NT2/D1 (cell line): Measurements from ENCODE around the gene TSC22D1.

Experiments
- DNase-seq: peaks from one replicate; pipeline ENCODE4 v3.0.0-alpha.2; 2011; ENCODE audit warnings: low read depth, low spot score
- H3K27me3 ChIP-seq: 2 replicates; pipeline ENCODE4 v1.6.0; 2011; ENCODE audit warnings: mild to moderate bottlenecking; ENCODE audit not compliant: insufficient read length, insufficient read depth
- H3K36me3 ChIP-seq: 2 replicates; pipeline ENCODE4 v1.6.1; 2011; ENCODE audit warnings: mild to moderate bottlenecking, low read length, mixed read lengths; ENCODE audit not compliant: insufficient read depth, insufficient read length
- H3K4me1 ChIP-seq: 2 replicates; pipeline ENCODE4 v1.5.1; 2011; ENCODE audit not compliant: insufficient read depth, insufficient read length
- H3K4me3 ChIP-seq: 2 replicates; pipeline ENCODE4 v1.5.1; 2011; ENCODE audit warnings: low read depth; ENCODE audit not compliant: insufficient read length
- H3K9ac ChIP-seq: 2 replicates; pipeline ENCODE4 v1.6.0; 2011; ENCODE audit warnings: low read depth; ENCODE audit not compliant: insufficient read length
- H3K9me3 ChIP-seq: 2 replicates; pipeline ENCODE4 v1.5.1; 2011; ENCODE audit warnings: mild to moderate bottlenecking, low read length; ENCODE audit not compliant: insufficient read depth
- SUZ12 ChIP-seq: IDR thresholded peaks from 2 replicates; pipeline ENCODE4 v1.6.1; 2011; ENCODE audit not compliant: insufficient read length, insufficient read depth; ENCODE audit errors: extremely low read depth
- YY1 ChIP-seq: IDR thresholded peaks from 2 replicates; pipeline ENCODE4 v1.6.1; 2011; ENCODE audit not compliant: insufficient read length, insufficient read depth
- ZNF274 ChIP-seq: IDR thresholded peaks from 2 replicates; pipeline ENCODE4 v1.6.1; 2011; ENCODE audit warnings: mild to moderate bottlenecking, low read depth, low read length

Gene TSC22D1

DNA sequence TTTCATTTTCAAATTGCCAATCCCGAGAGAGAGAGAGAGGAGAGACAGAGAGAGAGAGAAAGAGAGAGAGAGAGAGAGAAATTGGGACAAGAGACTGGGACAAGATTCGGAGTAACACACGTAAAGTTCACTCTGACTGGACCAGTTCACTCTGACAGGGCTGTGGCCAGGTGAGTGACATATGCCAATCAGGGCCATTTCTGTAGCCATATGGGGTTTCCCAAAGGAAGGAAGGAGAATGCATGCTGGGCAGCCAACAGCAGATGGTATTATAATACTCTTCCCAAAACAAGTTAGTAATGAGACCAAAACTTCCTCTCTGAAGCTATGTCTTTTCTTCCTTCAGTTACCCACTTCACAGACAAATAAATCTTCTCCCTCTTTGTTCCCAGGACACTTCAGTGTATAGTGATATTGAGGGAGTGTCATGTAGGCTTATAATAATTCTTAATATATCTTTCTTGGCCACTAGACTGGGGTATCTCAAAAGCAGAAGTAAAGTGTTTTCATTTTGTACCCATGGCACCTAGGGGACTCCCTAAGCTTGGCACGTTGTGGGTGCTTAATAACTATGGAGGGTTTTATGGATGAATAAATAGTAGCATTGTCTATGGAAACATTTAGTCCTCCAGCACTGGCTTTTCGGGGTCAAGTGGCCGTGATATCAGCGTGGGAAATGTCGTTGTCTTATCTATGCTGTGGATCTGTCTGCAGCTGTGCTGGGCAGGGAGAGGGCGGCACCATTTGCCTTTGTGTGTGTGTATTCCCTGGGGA, 150.9 kb downstream of the TSC22D1 start:
- no peak overlapping the region for H3K9ac ChIP-seq
- no peak overlapping the region for H3K4me3 ChIP-seq
- no peaks in the 10 kb centered on the region for H3K27me3 ChIP-seq
- H3K9me3 ChIP-seq: peaks cover 14% of the 10 kb centered on the region; the same call in 1 of the 2 replicates
- no peaks in the 10 kb centered on the region for H3K4me1 ChIP-seq
- no peak for TF ChIP-seq ZNF274
- no peak for TF ChIP-seq SUZ12
- no peak for TF ChIP-seq YY1
- DNase-seq: no peak
- no peaks in the 10 kb centered on the region for H3K36me3 ChIP-seq

GRCh38 chr13:44423824-44424223, 152.3 kb downstream of the TSC22D1 start:
- no peak for DNase-seq
- H3K27me3 ChIP-seq: no peaks in the 10 kb centered on the region
- no peaks in the 10 kb centered on the region for H3K36me3 ChIP-seq
- H3K9me3 ChIP-seq: peaks cover 14% of the 10 kb centered on the region; the same call in 1 of the 2 replicates
- TF ChIP-seq ZNF274 (no peak), SUZ12 (no peak), YY1 (no peak)
- no peak overlapping the region for H3K9ac ChIP-seq
- H3K4me3 ChIP-seq: no peak overlapping the region
- H3K4me1 ChIP-seq: no peaks in the 10 kb centered on the region

DNA sequence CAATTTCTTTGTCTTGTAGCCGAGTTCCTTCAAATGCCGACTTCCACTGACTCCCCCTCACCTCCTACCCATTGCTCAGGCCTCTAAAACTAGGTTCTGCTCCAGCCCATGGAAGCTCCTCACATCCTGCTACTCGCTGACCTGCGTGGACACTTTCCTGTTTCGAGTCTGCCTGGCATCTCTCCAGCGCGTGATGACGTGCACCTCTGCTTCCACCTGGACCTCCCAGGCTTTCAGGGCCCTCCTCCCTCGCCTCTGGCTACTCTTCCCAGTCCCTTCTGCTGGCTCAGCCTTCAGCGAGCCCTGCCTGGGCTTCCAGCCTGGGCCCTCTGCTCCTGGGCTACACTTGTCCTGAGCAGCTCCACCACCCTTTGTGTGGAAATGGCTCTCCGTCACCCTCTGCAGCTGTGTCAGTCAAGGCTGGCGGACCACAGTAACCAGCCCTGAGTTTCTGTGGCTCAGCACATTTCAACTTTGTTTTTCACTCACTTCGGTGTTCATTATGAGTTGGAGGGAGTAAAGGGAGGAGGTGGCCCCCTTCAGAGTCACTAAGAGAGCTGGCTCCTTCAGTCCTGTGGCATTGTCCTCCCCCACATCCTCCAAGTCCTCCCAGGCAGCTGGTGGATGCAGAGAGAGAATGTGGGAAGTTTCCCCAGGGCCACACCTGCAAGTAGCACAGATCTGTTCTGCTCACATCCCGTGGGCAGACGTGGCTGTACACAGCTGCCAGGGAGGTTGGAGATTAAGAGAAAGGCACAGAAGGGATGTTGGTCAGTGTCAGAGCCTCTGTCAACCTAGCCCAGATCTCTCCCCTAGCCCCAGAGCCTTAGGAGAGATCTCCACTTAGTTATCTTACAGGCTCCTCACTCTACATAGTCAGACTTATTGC, 153.1 kb downstream of the TSC22D1 start:
- DNase-seq: no peak
- no peak overlapping the region for H3K9ac ChIP-seq
- no peaks in the 10 kb centered on the region for H3K4me1 ChIP-seq
- H3K4me3 ChIP-seq: no peak overlapping the region
- no peaks in the 10 kb centered on the region for H3K36me3 ChIP-seq
- H3K27me3 ChIP-seq: no peaks in the 10 kb centered on the region
- peaks cover 14% of the 10 kb centered on the region; the same call in 1 of the 2 replicates for H3K9me3 ChIP-seq
- TF ChIP-seq ZNF274 (no peak), YY1 (no peak), SUZ12 (no peak)

- TF ChIP-seq ZNF274 (no peak), SUZ12 (no peak), YY1 (no peak)
- no peaks in the 10 kb centered on the region for H3K36me3 ChIP-seq
- H3K9ac ChIP-seq: no peak overlapping the region
- H3K4me1 ChIP-seq: no peaks in the 10 kb centered on the region
- peaks cover 4% of the 10 kb centered on the region; the same call in 1 of the 2 replicates for H3K9me3 ChIP-seq
- no peaks in the 10 kb centered on the region for H3K27me3 ChIP-seq
- no peak for DNase-seq
- no peak overlapping the region for H3K4me3 ChIP-seq
Measured at GRCh38 chr13:44421853-44422525, 154.1 kb downstream of the TSC22D1 start.

DNA sequence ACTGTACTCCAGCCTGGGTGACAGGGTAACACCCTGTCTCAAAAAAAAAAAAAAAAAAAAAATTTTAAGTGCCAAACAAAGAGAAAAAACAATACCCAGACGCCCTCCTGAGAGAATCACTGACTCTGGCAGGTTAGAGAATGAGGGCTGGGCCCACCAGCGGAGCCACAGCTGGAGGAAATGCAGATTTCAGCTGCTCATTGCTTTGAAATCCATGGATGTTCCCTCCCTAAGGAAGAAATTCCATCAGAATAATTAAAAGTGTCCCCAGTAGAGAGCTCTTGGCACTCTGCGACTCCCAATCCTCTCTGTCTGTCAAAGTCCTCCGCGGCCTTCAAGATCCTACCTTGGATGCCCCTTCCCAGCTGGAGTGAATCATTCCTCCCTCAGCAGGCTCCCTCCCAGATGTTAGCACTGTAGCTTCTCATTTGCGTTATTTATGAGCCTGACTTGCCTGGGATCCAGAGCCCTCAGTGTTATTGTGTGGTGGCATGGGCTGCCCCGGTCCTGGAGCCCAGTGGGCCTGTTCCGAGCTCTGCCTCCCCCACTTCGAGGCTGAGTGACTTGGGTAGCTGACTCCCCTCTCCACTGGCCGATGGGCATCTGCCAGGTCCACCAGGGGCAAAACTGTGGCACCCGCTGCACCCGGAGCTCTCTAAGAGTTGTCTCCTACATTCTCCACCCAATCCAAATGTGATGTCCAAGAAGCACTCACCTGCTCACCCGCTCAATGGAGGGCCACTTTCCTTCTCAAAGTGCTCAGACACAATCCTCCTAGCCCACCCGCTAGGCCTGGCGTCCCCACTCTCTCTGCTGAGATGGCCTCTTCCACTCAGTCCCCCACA, 155.5 kb downstream of the TSC22D1 start:
- no peaks in the 10 kb centered on the region for H3K27me3 ChIP-seq
- H3K36me3 ChIP-seq: no peaks in the 10 kb centered on the region
- H3K9me3 ChIP-seq: no peaks in the 10 kb centered on the region; the same call in 1 of the 2 replicates
- no peak overlapping the region for H3K9ac ChIP-seq
- no peak for TF ChIP-seq SUZ12
- no peak for TF ChIP-seq ZNF274
- TF ChIP-seq YY1: no peak
- H3K4me3 ChIP-seq: no peak overlapping the region
- no peak for DNase-seq
- H3K4me1 ChIP-seq: no peaks in the 10 kb centered on the region

GRCh38 chr13:44417876-44418275, 158.3 kb downstream of the TSC22D1 start:
- no peak for DNase-seq
- H3K9me3 ChIP-seq: no peaks in the 10 kb centered on the region; the same call in 1 of the 2 replicates
- H3K27me3 ChIP-seq: no peaks in the 10 kb centered on the region
- no peak overlapping the region for H3K9ac ChIP-seq
- H3K36me3 ChIP-seq: no peaks in the 10 kb centered on the region
- no peak overlapping the region for H3K4me3 ChIP-seq
- H3K4me1 ChIP-seq: no peaks in the 10 kb centered on the region
- no peak for TF ChIP-seq SUZ12
- TF ChIP-seq ZNF274: no peak
- TF ChIP-seq YY1: no peak
